ENCODE data around the gene STXBP1.

Gene STXBP1

DNA sequence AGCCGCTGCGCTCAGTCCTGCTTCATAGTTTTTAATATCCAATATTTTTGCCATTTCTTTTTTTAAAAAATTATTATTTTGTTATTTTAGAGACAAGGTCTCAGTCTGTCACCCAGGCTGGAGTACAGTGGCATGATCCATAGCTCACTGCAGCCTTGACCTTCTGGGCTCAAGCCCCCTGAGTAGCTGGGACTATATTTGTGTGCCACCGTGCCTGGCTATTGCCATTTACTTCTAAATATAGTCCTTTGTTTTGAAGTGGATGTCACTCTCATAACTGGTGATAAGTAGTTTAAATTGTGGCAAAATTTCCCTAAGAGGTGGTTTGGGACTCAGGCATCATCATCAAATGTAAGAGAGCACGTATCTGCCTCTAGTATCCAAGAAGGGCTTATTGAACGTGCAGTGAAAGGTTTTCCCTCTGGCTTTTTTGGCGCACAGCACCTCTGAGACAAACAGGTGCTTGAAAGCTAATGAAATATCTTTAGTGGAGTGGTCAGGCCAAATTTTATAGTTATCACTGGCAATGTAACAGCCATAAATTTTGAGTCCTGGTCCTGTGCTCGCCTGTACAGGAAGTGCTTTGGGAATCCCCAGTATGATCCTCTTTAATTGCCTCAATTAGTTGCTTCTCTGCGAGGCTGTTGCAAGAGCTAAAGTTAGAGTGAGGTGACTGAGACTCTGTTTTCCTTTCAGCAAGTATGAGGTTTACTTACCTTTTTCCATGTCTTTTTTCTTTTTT, 14.8 kb downstream of the STXBP1 start:
- no peak for DNase-seq

- DNase-seq: no peak
Observed at GRCh38 chr9:127627494-127627855, 15.4 kb downstream of the STXBP1 start.

- no peak for DNase-seq
Observed at GRCh38 chr9:127628758-127629467, 16.8 kb downstream of the STXBP1 start.

GRCh38 chr9:127629468-127630081, 17.5 kb downstream of the STXBP1 start:
- no peak for DNase-seq

DNA sequence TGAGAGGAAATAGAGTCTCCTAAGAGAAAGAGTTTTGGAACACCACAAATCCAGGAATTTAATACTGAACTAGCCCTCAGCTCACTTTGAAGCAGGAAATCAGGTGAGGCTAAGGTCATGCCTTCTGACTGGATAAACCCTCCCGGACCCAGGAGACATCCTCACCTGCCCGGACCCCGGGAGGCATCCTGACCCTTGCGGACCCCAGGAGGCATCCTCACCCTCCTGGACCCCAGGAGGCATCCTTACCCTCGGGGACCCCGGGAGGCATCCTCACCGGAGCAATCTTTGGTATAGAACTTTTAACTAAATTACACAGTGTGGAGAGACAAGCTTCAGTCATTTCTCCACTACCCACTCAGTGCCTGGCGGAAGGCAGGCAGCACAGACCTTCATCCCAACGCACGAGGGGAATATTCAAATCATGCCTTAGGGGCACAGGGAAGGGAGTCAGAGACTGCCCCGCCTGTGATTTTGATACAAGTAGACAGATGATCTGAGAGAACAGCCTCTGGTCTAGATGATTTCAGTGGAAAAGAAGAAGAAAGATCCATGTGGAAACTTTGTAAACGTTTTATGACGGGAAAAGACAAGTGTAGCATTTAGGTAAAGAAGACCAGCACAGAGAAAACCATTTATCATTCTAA, 21.3 kb downstream of the STXBP1 start:
- DNase-seq: no peak

GRCh38 chr9:127634021-127634420, 21.9 kb downstream of the STXBP1 start:
- DNase-seq: no peak

DNA sequence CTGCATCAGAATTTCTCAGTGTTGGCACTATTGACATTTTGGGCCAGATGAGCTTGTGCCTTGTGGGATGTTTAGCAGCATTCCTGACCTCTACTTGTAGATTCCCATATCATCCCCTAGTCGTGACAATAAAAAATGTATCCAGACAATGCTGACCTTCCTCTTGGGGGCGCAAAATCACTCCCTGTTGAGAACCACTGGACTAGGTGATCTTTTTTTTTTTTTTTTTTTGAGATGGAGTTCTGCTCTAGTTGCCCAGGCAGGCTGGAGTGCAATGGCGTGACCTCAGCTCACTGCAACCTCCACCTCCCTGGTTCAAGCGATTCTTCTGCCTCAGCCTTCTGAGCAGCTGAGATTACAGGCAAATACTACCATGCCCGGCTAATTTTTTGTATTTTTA, 22.6 kb downstream of the STXBP1 start:
- DNase-seq: no peak

DNA sequence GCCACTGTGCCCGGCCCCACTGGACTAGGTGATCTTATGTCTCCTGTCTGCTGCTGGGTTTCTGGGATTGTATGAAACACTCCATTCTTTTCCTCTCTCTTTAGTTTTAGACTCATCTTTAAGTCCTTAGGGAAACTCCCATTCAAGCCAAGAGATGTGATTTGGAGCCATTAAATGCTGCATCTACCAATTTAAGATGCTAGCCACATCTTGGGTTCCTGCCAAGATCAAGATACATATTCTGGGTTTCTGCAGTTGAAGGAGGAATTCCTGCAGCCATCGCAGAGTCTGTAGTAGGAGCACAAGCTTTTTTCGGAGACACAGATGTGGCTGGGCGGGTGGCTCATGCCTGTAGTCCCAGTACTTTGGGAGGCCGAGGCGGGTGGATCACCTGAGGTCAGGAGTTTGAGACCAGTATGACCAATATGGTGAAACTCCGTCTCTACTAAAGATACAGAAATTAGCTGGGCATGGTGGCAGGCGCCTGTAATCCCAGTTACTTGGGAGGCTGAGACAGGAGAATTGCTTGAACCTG, 23.2 kb downstream of the STXBP1 start:
- DNase-seq: no peak

- no peak for DNase-seq
Observed at GRCh38 chr9:127637322-127637847, 25.3 kb downstream of the STXBP1 start.

DNA sequence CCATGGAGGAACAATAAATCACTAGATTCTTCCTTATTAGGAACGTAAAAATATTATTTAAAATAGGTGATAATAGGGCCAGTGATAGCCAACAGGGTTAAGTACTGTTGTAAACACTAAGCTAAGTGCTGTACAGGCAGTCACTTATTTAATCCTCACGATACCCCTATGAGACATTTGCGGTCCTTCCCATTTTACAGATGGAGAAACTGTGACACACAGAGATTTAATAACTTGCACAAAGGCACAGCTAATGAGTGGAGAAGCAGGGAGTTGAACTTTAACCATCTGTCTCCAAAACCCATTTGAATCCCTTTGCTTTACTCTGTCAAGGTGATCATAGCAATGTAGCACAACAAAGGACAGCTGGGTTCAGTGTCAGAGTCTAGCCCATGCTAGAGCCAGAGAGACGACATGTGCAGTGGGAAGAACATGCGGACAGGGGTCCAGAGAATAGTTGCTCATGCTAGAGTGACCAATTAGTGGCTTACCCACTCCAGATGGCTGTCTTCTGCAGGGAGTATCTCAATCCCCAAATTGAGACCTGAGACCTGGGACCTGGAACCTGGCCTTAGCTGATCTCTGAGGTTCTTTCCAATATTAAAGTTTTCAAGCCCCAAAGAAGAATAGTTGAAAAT, 28.9 kb downstream of the STXBP1 start:
- no peak for DNase-seq

DNA sequence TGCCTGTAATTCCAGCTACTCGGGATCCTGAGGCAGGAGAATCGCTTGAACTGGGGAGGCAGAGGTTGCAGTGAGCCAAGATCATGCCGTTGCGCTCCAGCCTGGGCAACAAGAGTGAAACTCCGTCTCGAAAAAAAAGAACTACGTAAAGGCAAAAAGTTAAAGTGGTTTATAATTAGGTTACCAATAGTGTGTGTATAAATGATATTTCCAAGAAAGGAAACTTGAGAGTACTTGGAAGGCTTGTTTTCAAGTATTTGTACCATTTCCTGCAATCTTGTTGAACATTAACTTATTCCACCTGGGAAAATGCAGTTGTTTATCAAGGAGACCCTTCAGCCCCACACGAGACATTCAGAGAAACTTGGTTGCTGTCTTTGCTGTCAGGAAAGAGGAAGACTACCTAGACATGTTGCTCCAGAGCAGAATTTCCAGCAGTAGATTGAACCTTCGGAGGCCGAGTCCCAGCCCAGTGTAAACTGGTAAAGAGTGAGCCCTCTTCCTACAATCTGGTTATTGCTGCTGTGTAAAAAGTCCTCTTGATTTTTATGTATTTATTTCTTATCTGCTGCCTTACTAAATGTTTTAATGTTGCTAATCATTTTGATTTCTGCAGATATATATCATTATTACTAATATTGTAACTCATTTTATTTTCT, 30.1 kb downstream of the STXBP1 start:
- no peak for DNase-seq

- no peak for DNase-seq
Observed at GRCh38 chr9:127644146-127644827, 32.2 kb downstream of the STXBP1 start.

GRCh38 chr9:127644943-127645342, 32.9 kb downstream of the STXBP1 start:
- DNase-seq: no peak

GRCh38 chr9:127647451-127647850, 35.4 kb downstream of the STXBP1 start:
- no peak for DNase-seq

- no peak for DNase-seq
Observed at GRCh38 chr9:127650518-127650917, 38.4 kb downstream of the STXBP1 start.

DNA sequence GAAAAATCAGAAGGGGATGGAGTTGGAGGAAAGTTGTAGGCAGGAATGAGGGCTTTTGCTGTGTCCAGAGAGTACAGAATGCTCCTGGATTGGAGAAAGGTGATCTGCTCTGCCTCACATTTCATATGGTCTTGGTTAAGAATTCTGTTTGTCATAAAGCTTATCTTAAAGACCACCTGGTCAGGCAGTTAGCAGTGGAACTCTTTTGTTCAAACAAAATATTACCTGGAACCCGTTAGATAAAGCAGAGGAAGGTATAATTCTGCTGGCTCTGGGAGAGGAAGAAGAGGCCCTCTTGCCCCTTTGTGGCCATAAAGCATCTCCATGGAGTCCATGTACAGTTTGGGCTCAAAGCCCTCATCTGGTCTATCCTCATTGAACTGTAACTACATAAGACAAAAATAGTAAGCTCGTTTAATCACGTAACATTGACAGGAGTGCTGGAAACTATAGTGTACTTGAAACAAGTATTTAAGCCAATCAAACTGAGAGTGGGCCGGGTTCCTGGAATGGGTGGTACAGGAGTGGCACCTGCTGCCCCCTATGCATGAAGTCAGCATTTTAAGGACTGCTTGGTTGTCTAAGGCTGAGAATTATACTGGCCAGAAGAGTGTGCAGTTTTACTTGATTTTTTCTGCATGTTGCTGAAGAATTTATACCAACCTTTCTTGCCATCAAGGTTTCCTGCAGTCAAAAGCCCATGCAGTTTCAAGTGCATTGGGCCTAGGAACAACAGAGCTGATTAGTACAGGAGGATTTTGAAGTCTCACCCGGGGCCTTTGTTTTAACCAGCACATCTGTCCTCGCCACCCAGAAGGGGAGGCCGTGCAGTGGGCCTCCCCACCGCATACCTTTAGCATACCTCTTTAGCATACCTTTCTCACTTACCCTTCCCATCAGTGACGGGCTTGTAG, 39.9 kb downstream of the STXBP1 start:
- no peak for DNase-seq

GRCh38 chr9:127652733-127653132, 40.7 kb downstream of the STXBP1 start:
- DNase-seq: no peak

DNA sequence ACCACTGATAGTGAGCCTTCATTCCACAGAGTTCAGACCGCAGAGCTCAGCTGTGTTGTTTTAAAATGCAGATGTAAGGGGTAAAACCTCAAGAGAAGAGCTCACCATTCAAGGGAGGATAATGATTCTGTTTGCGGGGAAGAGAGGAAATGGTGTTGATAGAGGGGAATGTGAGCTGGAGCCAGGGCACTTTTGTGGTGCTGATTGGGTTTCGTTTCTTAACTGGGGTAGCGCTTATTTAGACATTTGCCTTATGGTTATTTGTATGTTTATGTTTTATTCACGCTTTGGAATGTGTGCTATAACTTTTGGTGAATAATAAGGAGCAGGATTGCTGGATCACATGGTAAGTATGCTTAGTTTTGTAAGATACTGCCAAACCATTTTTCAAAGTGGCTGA, 42.5 kb downstream of the STXBP1 start:
- DNase-seq: no peak

DNA sequence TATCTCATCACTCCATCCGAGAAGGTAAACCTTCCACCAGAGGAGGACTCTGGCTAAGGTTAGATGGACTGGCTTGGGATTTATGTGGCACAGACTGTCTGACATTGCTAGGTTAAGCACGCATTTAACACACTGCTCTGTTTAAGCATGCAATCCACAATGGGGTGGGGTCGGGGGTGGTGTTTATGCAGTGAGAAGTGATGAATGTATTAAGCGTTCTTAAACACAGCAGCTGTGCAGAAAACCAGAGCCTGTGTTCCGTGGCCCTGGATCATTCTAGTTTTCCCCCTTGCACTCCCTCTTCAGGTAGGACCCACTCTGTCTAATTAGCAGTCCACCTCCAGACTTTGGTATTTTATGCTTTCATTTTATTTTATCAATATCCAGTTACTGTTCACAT, 46.4 kb downstream of the STXBP1 start:
- no peak for DNase-seq
